ENCODE data around the gene TBX15.

TBX15 gene

DNA sequence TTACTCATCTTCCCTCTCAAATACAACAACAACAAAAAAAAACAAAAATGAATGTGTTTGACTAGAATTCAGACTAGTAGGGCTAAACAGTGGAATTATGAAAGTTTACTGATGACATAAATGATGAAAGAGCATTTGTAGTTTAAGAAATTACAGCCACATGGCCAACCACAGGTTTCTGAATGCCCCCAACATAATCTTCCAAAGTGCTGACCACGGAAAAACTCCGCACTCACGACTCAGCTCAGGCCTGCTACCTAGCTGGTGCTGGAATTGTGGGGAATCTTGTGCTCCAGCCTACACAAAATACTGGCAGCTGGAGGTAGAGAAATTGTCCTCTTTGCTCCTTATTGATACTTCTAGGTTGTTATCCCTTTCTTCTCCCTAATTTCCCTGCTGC is 23.6 kb upstream of the TBX15 start:
- ChIA-PET CTCF (no interaction called here), POLR2A (no interaction called here)
- Histone ChIP-seq H3K4me3 (ENCODE audit: control insufficient read depth in 1 of 7, extremely low read depth in 1 of 7, insufficient read depth in 4 of 7, low read depth in 2 of 7, low read length in 6 of 7) (no peak overlapping the region), H3K4me1 (ENCODE audit: control extremely low read depth in 1 of 4, control insufficient read depth in 4 of 4, insufficient read depth in 4 of 4, low read length in 3 of 4) (peaks cover 2 to 18% (median 12%) of the 10 kb centered on the region in 4 experiments), H3K27ac (ENCODE audit: insufficient read depth in 1 of 2, low read depth in 1 of 2, low read length in 2 of 2, poor library complexity in 1 of 2, severe bottlenecking in 2 of 2) (no peak overlapping the region), H3K9me3 (ENCODE audit: control extremely low read depth in 1 of 5, control insufficient read depth in 4 of 5, insufficient read depth in 2 of 5, low read depth in 1 of 5, low read length in 4 of 5) (no peaks in the 10 kb centered on the region), H3K36me3 (ENCODE audit: control insufficient read depth in 4 of 4, insufficient read depth in 4 of 4, low read length in 3 of 4) (no peaks in the 10 kb centered on the region), H3K27me3 (replicated peaks in 2 of 5; ENCODE audit: control insufficient read depth in 4 of 5, insufficient read depth in 5 of 5, low read length in 4 of 5) (peaks cover 5 to 55% (median 25%) of the 10 kb centered on the region in 5 experiments)
- DNase-seq, result no peak
- WGBS (ENCODE audit: insufficient coverage), result 96% methylated on average over 3 of the region's 3 CpGs

DNA sequence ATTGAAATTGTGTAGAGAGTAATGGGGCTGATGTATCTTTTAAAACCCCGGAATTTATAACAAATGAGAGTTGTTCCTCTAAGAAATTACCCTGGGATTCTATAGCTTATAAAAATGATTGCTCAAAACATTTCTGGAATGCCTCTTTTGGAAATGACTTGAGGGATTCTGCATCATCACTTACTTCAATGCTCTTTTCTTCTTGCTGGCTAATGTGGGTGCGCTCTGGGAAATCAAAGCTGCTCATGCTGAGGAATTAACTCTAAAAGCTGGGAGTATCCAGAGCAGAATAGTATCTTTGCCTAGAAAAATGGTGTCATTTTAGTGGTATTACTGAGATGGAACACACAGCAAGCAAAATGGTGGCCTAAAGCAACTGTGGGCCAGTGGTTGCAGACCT is 23.0 kb upstream of the TBX15 start:
- no peak overlapping the region for H3K4me3 ChIP-seq (ENCODE audit: control insufficient read depth in 1 of 7, extremely low read depth in 1 of 7, insufficient read depth in 4 of 7, low read depth in 2 of 7, low read length in 6 of 7)
- no CpG with 5 or more reads among the region's 2 CpGs for WGBS (ENCODE audit: insufficient coverage)
- H3K27ac ChIP-seq (ENCODE audit: insufficient read depth in 1 of 2, low read depth in 1 of 2, low read length in 2 of 2, poor library complexity in 1 of 2, severe bottlenecking in 2 of 2), result no peak overlapping the region
- no peaks in the 10 kb centered on the region for H3K36me3 ChIP-seq (ENCODE audit: control insufficient read depth in 4 of 4, insufficient read depth in 4 of 4, low read length in 3 of 4)
- peaks cover 0 to under 1% (median 0%) of the 10 kb centered on the region in 5 experiments for H3K9me3 ChIP-seq (ENCODE audit: control extremely low read depth in 1 of 5, control insufficient read depth in 4 of 5, insufficient read depth in 2 of 5, low read depth in 1 of 5, low read length in 4 of 5)
- H3K27me3 ChIP-seq (replicated peaks in 2 of 5; ENCODE audit: control insufficient read depth in 4 of 5, insufficient read depth in 5 of 5, low read length in 4 of 5), result peaks cover 8 to 61% (median 31%) of the 10 kb centered on the region in 5 experiments
- POLR2A ChIA-PET, result no interaction called here
- DNase-seq, result no peak
- CTCF ChIA-PET, result interaction anchor here (0.6 kb wide), 1 partner anchor 20 kb away, joined by 3 read pairs; no protein-coding TSS in a partner anchor
- H3K4me1 ChIP-seq (ENCODE audit: control extremely low read depth in 1 of 4, control insufficient read depth in 4 of 4, insufficient read depth in 4 of 4, low read length in 3 of 4), result peaks cover 2 to 21% (median 12%) of the 10 kb centered on the region in 4 experiments

GRCh38 chr1:119010201-119010600 is 22.1 kb upstream of the TBX15 start:
- H3K4me3 ChIP-seq (ENCODE audit: control insufficient read depth in 1 of 7, extremely low read depth in 1 of 7, insufficient read depth in 4 of 7, low read depth in 2 of 7, low read length in 6 of 7), result no peak overlapping the region
- H3K4me1 ChIP-seq (ENCODE audit: control extremely low read depth in 1 of 4, control insufficient read depth in 4 of 4, insufficient read depth in 4 of 4, low read length in 3 of 4), result peaks cover 2 to 21% (median 12%) of the 10 kb centered on the region in 4 experiments
- DNase-seq, result no peak
- no peaks in the 10 kb centered on the region for H3K36me3 ChIP-seq (ENCODE audit: control insufficient read depth in 4 of 4, insufficient read depth in 4 of 4, low read length in 3 of 4)
- CTCF ChIA-PET, result interaction anchor here (1.1 to 2.6 kb wide), 2 partner anchors 30 to 856 kb away, joined by 4 to 13 read pairs; no protein-coding TSS in a partner anchor
- no CpG with 5 or more reads among the region's 1 CpG for WGBS (ENCODE audit: insufficient coverage)
- peaks cover 0 to 6% (median 0%) of the 10 kb centered on the region in 5 experiments for H3K9me3 ChIP-seq (ENCODE audit: control extremely low read depth in 1 of 5, control insufficient read depth in 4 of 5, insufficient read depth in 2 of 5, low read depth in 1 of 5, low read length in 4 of 5)
- no peak overlapping the region for H3K27ac ChIP-seq (ENCODE audit: insufficient read depth in 1 of 2, low read depth in 1 of 2, low read length in 2 of 2, poor library complexity in 1 of 2, severe bottlenecking in 2 of 2)
- POLR2A ChIA-PET, result no interaction called here
- H3K27me3 ChIP-seq (replicated peaks in 2 of 5; ENCODE audit: control insufficient read depth in 4 of 5, insufficient read depth in 5 of 5, low read length in 4 of 5), result peaks cover 16 to 70% (median 38%) of the 10 kb centered on the region in 5 experiments

DNA sequence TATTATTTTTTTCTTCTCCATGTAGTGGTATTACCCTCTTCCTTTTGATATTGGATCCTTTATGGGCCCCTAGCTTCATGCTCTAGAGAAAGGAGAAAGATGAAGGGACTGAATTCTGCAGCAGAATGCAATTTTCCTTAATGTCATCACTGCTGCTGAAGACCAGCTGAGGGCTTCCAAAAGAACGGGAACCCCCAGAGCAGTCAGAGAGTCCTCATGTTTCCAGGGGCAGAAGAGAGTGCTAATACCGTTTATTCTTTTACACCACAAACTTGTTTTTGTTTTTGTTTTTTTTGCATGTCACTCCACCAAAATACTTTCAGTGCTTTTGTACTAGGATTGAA is 21.1 kb upstream of the TBX15 start:
- no peak overlapping the region for H3K27ac ChIP-seq (ENCODE audit: insufficient read depth in 1 of 2, low read depth in 1 of 2, low read length in 2 of 2, poor library complexity in 1 of 2, severe bottlenecking in 2 of 2)
- H3K36me3 ChIP-seq (ENCODE audit: control insufficient read depth in 4 of 4, insufficient read depth in 4 of 4, low read length in 3 of 4), result no peaks in the 10 kb centered on the region
- DNase-seq, result no peak
- CTCF ChIA-PET, result interaction anchor here (0.7 to 2.6 kb wide), 10 partner anchors 9 to 866 kb away, joined by 3 to 18 read pairs (median 4); partner anchors contain the start of gene TBX15
- 0% methylated on average over 1 of the region's 2 CpGs for WGBS (ENCODE audit: insufficient coverage)
- POLR2A ChIA-PET, result no interaction called here
- peaks cover 2 to 21% (median 12%) of the 10 kb centered on the region in 4 experiments for H3K4me1 ChIP-seq (ENCODE audit: control extremely low read depth in 1 of 4, control insufficient read depth in 4 of 4, insufficient read depth in 4 of 4, low read length in 3 of 4)
- peaks cover 0 to 6% (median 3%) of the 10 kb centered on the region in 5 experiments for H3K9me3 ChIP-seq (ENCODE audit: control extremely low read depth in 1 of 5, control insufficient read depth in 4 of 5, insufficient read depth in 2 of 5, low read depth in 1 of 5, low read length in 4 of 5)
- H3K27me3 ChIP-seq (replicated peaks in 2 of 5; ENCODE audit: control insufficient read depth in 4 of 5, insufficient read depth in 5 of 5, low read length in 4 of 5), result peaks cover 22 to 77% (median 44%) of the 10 kb centered on the region in 5 experiments
- no peak overlapping the region for H3K4me3 ChIP-seq (ENCODE audit: control insufficient read depth in 1 of 7, extremely low read depth in 1 of 7, insufficient read depth in 4 of 7, low read depth in 2 of 7, low read length in 6 of 7)

DNA sequence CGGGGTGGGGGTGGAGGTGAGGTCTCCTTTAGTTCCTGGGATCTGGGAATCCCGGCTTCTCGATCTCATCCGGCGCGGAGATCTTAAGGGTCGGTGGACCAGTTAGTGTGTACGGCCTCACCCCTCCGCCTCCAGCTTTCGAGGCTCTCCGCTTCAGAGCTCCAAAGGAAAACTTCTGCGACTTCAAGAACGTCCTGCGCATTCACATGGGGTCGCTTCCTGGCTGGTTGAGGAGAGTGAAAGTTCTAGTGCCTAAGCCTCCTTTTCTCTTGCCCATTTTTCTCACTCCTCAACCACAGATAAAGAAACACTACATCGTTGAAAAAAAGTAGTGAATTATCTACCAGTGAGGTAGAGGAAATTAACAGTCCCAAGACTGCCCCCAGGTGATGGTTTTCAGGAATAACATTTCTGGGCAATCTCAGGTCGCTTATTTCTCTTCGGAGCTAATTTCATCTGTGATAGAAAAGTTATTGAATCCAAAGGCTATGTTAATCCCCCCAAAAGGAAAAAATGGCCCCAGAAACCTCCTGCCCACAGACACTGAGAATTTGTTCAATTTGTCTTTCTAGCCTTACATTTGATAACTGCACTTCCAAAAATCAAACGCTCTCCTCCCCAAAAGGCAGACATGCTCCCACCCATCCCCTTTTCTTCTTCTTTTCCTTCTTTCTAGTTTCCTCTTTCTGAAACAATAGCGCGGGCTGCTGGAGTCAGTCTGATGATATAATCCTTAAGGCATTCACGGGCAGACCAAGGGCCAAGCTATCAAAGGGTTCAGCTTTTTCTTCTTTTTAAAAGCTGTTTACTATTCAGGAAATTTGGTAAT is 20.6 kb upstream of the TBX15 start:
- CTCF ChIA-PET, result interaction anchor here (0.6 to 2.6 kb wide), 11 partner anchors 8 to 982 kb away, joined by 3 to 18 read pairs (median 4); partner anchors contain the start of gene TBX15
- POLR2A ChIA-PET, result no interaction called here
- no peaks in the 10 kb centered on the region for H3K36me3 ChIP-seq (ENCODE audit: control insufficient read depth in 4 of 4, insufficient read depth in 4 of 4, low read length in 3 of 4)
- under 1% methylated on average over 16 of the region's 22 CpGs for WGBS (ENCODE audit: insufficient coverage)
- H3K9me3 ChIP-seq (ENCODE audit: control extremely low read depth in 1 of 5, control insufficient read depth in 4 of 5, insufficient read depth in 2 of 5, low read depth in 1 of 5, low read length in 4 of 5), result peaks cover 0 to 6% (median 3%) of the 10 kb centered on the region in 5 experiments
- peak overlapping the region in 4 of 7 experiments; percentile 8 to 56 (median 44) for H3K4me3 ChIP-seq (ENCODE audit: control insufficient read depth in 1 of 7, extremely low read depth in 1 of 7, insufficient read depth in 4 of 7, low read depth in 2 of 7, low read length in 6 of 7)
- no peak overlapping the region for H3K27ac ChIP-seq (ENCODE audit: insufficient read depth in 1 of 2, low read depth in 1 of 2, low read length in 2 of 2, poor library complexity in 1 of 2, severe bottlenecking in 2 of 2)
- peaks cover 22 to 81% (median 47%) of the 10 kb centered on the region in 5 experiments for H3K27me3 ChIP-seq (replicated peaks in 2 of 5; ENCODE audit: control insufficient read depth in 4 of 5, insufficient read depth in 5 of 5, low read length in 4 of 5)
- H3K4me1 ChIP-seq (ENCODE audit: control extremely low read depth in 1 of 4, control insufficient read depth in 4 of 4, insufficient read depth in 4 of 4, low read length in 3 of 4), result peaks cover 2 to 21% (median 12%) of the 10 kb centered on the region in 4 experiments
- DNase-seq, result peak; percentile 68 to 85 (median 78)

- ChIA-PET CTCF (interaction anchor here (0.6 to 2.6 kb wide), 9 partner anchors 8 to 981 kb away, joined by 3 to 18 read pairs (median 5); partner anchors contain the start of gene TBX15), POLR2A (no interaction called here)
- Histone ChIP-seq H3K4me3 (ENCODE audit: control insufficient read depth in 1 of 7, extremely low read depth in 1 of 7, insufficient read depth in 4 of 7, low read depth in 2 of 7, low read length in 6 of 7) (peak overlapping the region in 3 of 7 experiments; percentile 37 to 56 (median 50)), H3K27me3 (replicated peaks in 2 of 5; ENCODE audit: control insufficient read depth in 4 of 5, insufficient read depth in 5 of 5, low read length in 4 of 5) (peaks cover 23 to 89% (median 51%) of the 10 kb centered on the region in 5 experiments), H3K27ac (ENCODE audit: insufficient read depth in 1 of 2, low read depth in 1 of 2, low read length in 2 of 2, poor library complexity in 1 of 2, severe bottlenecking in 2 of 2) (no peak overlapping the region), H3K4me1 (ENCODE audit: control extremely low read depth in 1 of 4, control insufficient read depth in 4 of 4, insufficient read depth in 4 of 4, low read length in 3 of 4) (peaks cover 2 to 21% (median 12%) of the 10 kb centered on the region in 4 experiments), H3K9me3 (ENCODE audit: control extremely low read depth in 1 of 5, control insufficient read depth in 4 of 5, insufficient read depth in 2 of 5, low read depth in 1 of 5, low read length in 4 of 5) (peaks cover 0 to 6% (median 3%) of the 10 kb centered on the region in 5 experiments), H3K36me3 (ENCODE audit: control insufficient read depth in 4 of 4, insufficient read depth in 4 of 4, low read length in 3 of 4) (no peaks in the 10 kb centered on the region)
- WGBS (ENCODE audit: insufficient coverage), result 3% methylated on average over 52 of the region's 61 CpGs
- no peak for DNase-seq
These were observed 19.7 kb upstream of the TBX15 start for GRCh38 chr1:119007670-119008482.

All from common myeloid progenitor, CD34-positive (primary cell).